ENCODE results near the gene SMPD1. TPM values are rescaled to one million over a fixed set of nuclear protein-coding genes. Genes with fewer than 3 reads are reported as not detected.

SMPD1 gene
- total RNA-seq, 3 donors from 2014 or later: 13.1 to 18.2 (median 16.3) TPM

Other genes with a start within 250 kb of the SMPD1 start
- not detected for gene OR52B2, start 220.1 kb upstream of the SMPD1 start, total RNA-seq
- not detected for gene OR52W1, start 191.2 kb upstream of the SMPD1 start, total RNA-seq
- gene C11orf42, start 184.9 kb upstream of the SMPD1 start, total RNA-seq: not detected
- 10 to 100 TPM; 21.5 to 27.1 (median 22.9) TPM for gene FHIP1B, start 155.8 kb upstream of the SMPD1 start, total RNA-seq
- not detected for gene CNGA4, start 151.4 kb upstream of the SMPD1 start, total RNA-seq
- gene CCKBR, start 130.6 kb upstream of the SMPD1 start, total RNA-seq: not detected
- 10 to 100 TPM in 2 of 3 donors, 1 to 10 TPM in 1; 8.6 to 26.1 (median 14.0) TPM for gene CAVIN3, start 70.0 kb upstream of the SMPD1 start, total RNA-seq
- 10 to 100 TPM; 25.7 to 34.5 (median 27.9) TPM for gene APBB1, start 28.6 kb downstream of the SMPD1 start, total RNA-seq
- 1 to 10 TPM in 1 of 3 donors, under 1 TPM in 2; 0.71 to 2.0 (median 0.96) TPM for gene HPX, start 50.5 kb downstream of the SMPD1 start, total RNA-seq
- 1 to 10 TPM; 3.2 to 4.3 (median 3.6) TPM for gene TRIM3, start 83.5 kb downstream of the SMPD1 start, total RNA-seq
- 10 to 100 TPM; 55.4 to 59.6 (median 56.5) TPM for gene ARFIP2, start 90.9 kb downstream of the SMPD1 start, total RNA-seq
- gene TIMM10B, start 91.0 kb downstream of the SMPD1 start, total RNA-seq: 10 to 100 TPM; 45.4 to 48.5 (median 48.1) TPM
- gene DNHD1, start 106.8 kb downstream of the SMPD1 start, total RNA-seq: 1 to 10 TPM; 6.0 to 6.7 (median 6.1) TPM
- 10 to 100 TPM; 37.8 to 48.2 (median 41.4) TPM for gene RRP8, start 213.1 kb downstream of the SMPD1 start, total RNA-seq
- 10 to 100 TPM; 38.6 to 48.9 (median 45.0) TPM for gene ILK, start 213.3 kb downstream of the SMPD1 start, total RNA-seq
- 100 to 1,000 TPM; 163 to 191 (median 188) TPM for gene TAF10, start 221.7 kb downstream of the SMPD1 start, total RNA-seq
- 10 to 100 TPM; 25.4 to 35.6 (median 27.3) TPM for gene TPP1, start 228.9 kb downstream of the SMPD1 start, total RNA-seq